CD4-positive, alpha-beta T cell treated with Interleukin-15 for 4 hours (primary cell): ENCODE results near the gene MEGF8.
"Not testable (repeated sequence)": the region's sequence is repeated elsewhere in the genome, so short reads cannot be mapped to it uniquely, and the experiment has no call there.

Experiments
- DNase-seq: peaks from one replicate; pipeline ENCODE4 v3.0.0-alpha.2; 2020; ENCODE audit warnings: low spot score

Gene MEGF8

DNA sequence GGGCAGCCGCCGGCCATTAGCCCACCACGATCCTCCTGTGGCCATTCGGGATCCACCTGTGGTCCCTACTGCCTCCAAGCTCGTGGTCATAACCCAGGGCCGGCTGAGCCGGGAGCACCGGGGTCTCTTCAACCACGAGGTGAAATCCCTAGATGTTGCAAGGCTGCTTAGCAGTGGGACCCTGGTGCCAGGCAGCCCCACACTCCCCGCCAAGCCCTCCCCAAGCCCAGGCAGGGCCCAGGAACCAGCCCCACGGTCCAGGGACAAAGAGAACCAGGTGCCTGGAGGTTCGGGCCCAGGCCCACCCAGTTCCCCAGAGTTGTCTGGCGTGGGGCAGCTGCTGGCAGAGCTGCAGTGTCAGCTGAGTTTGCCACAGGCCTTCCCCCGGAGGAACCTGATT, 15.7 kb upstream of the MEGF8 start:
- no peak for DNase-seq

DNA sequence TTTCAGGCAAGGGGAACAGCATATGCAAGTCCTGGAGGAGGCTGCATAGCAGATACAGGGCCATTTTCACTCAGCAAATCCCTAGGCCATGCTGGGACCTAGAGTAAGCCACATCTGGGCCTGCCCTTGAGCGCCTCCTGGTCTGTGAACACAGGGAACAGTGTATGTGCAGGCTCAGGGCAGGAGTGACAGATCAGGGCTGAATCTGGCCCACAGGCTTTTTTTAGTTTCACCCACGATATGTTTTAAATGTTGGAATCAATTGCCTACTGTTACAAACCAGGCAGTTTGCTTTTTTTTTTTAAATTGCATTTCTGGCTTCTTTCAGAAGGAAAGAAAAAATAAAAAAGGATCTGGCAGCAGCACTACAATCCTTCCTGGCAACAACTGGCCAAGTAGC, 13.8 kb upstream of the MEGF8 start:
- no peak for DNase-seq

DNA sequence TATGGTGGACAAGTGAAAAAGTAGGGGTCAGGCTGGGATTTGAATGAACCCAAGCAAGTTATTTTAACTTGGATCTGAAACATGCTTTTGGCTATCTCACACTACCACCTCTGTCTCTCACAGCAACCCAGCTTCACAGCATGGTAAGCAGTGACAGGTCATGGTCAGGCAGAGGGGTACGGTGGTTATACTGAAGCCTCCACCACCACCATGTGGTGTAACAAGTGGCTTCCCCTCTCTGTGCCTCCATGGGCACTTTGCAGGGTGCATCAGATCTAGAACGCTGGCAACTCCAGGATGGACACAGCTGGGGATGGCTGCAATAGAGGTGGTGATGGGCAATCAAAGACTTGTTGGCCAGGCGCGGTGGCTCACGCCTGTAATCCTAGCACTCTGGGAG, 13.1 kb upstream of the MEGF8 start:
- DNase-seq, result no peak

DNA sequence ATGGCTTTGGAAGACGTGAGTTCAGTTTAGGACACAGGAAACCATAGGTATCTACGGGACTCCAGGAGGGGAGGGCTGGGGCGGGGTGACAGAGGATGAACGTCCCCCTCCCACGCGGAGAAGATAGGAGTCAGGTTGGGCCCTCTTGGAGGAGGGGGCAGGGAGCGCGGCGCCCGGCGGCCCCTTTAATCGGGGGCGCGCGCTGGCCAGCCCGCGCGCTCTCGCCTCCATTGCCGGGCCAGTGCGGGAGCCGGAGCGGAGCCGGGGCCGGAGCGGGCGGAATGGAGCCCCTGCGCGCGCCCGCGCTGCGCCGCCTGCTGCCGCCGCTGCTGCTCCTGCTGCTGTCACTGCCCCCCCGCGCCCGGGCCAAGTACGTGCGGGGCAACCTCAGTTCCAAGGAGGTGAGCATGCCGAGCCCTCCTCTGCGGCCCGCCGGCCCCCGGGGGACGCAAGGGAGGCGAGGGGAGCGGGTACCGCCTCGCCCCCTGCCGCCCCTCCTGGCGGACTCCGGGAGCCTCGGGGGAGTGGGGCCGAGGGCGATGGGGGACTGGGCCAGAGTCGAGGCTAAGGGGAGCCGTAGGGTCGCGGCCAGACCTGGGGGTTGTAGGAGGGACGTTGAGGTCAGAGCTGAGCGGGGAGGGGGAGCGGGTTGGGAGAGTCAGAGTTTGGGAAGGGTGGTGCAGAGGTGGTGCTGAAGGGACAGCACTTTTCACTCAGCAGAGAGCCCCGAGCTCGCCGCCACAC, 12.2 kb upstream of the MEGF8 start, which contains the start of gene TMEM145:
TSS of gene TMEM145 (plus strand) at position 214 of the 744 bp plus-strand sequence. CDS start at position 282, 68 bp downstream.
- DNase-seq, result no peak

DNA sequence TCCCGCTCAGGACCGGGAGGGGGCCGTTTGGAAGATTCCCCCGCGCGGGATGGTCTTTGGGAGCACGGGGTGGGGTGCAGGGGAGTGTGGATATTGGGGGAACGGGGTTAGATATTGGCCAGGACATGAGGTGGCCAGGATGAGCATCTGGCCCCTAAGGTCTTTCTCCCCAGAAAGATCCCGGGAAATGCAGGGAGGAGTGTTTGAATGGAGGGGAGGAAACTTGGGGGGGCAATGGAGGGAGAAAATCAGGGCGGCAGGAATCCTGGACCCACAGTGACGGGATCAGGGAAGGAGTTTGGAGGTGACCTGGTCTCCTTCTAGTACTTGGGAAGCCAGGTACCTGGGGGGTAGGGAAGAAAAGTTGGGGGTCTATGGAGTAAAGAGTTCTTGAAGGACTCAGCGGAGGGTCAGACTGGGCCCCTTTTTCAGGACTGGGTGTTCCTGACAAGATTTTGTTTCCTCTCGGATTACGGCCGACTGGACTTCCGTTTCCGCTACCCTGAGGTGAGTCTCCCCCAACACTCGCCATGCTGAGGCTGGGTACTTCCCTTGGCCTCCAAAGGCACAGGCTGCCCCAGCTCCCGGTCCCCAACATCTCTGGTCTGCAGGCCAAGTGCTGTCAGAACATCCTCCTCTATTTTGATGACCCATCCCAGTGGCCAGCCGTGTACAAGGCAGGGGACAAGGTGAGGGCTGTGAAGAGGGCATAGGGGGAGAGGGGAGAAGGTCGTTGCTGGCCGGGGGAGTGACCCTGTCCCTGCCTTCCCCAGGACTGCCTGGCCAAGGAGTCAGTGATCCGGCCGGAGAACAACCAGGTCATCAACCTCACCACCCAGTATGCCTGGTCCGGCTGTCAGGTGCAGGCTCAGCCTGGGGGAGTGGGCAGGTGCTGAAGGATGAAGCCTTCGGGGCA, 11.3 kb upstream of the MEGF8 start:
- no peak for DNase-seq

DNA sequence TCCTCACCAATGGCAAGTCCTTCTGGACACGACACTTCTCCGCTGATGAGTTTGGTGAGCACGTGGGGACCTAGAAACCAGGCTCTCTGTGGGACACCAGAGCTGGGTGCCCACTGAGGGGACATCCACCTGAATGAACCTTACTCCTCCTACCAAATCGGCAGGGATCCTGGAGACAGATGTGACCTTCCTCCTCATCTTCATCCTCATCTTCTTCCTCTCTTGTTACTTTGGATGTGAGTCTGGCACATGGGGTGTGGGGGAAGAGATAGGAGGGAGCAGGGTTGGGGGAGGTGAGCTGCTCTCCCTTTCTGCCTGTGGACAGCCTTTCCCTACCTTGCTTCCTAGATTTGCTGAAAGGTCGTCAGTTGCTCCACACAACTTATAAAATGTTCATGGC, 10.4 kb upstream of the MEGF8 start:
- no peak for DNase-seq

DNA sequence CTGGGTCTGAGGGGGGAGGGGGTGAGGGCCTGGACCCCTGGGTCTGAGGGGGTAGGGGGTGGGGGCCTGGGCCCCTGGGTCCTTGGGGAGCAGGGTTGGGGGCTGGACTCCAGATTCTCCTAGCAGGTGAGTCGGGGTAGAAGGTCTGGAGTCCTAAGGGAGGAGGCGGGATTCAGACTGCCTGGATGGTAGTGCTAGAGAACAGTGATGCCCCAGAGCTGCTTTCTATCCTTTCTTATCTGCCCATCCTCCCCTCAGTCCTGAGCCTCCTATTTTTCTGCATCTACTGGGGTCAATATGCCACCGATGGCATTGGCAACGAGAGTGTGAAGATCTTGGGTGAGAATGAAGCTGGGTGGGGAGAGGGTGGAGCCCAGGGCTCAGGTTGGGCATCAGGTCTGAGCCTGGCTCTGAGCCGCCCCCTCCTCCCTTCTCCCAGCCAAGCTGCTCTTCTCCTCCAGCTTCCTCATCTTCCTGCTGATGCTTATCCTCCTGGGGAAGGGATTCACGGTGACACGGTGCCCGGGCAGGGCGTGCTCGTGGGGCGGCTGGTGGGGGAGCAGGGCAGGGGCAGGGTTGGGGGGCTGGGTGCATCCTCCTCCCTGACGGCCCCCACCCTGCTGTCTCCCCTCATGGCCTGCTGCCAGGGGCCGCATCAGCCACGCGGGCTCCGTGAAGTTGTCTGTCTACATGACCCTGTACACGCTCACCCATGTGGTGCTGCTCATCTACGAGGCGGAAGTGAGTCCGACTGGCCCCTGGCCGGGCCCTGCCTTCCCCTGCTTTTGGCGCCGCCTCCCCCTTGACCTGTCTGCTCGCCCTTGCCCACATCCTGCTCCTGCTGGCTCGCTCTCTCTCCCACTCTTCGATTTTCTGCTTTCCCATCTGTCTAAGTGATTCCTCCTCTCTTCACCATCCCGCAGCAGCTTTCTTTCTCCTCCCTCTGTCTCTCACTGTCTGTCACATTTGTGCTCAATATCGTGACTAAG, 8.9 kb upstream of the MEGF8 start:
- no peak for DNase-seq

DNA sequence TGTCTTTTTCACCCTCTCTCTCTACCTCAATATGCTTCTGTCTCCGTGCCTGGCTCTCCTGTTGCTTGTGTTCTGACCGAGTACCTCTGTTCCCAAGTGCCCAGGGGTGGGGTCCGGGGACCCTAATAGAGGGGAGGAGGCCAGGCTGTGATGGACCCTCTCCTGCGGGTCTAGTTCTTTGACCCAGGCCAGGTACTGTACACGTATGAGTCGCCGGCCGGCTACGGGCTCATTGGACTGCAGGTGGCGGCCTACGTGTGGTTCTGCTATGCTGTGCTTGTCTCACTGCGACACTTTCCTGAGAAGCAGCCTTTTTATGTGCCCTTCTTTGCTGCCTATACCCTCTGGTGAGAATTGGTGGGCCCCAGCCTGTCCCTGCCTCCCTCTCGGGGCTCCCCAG, 7.9 kb upstream of the MEGF8 start:
- no peak for DNase-seq

DNA sequence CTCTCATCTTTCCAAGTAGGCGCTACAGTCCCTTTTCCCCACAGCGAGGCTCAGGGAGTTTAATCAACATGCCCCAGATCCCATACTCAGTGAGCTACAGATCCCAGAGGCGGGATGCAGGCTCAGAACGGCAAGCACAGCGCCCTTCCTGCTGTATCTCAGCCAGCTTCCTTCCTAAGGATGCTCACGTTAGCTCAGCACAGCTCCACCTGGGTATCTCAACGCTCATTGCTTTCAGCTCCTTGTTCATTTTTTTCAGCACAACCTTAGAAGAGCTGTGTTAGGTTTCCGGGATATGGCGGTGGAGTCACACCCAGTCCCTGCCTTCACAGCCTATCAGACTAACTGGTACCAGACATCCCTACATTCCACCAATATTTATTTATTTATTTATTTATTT, 3.1 kb upstream of the MEGF8 start:
- DNase-seq, result no peak

DNA sequence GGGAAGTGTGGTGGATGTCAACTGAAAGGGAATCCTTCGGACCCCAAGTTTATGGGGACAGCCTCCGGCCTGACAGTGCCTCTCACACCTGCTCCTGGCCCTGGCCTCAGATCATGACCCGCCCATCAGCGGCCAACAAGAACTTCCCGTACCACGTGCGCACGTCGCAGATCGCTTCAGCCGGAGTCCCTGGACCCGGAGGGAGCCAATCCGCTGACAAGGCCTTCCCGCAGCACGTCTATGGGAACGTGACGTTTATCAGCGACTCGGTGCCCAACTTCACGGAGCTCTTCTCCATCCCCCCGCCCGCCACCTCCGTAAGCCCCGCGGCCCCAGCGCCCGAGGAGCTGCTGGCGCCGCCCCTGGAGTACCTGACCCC, 2.0 kb upstream of the MEGF8 start:
- no peak for DNase-seq

DNA sequence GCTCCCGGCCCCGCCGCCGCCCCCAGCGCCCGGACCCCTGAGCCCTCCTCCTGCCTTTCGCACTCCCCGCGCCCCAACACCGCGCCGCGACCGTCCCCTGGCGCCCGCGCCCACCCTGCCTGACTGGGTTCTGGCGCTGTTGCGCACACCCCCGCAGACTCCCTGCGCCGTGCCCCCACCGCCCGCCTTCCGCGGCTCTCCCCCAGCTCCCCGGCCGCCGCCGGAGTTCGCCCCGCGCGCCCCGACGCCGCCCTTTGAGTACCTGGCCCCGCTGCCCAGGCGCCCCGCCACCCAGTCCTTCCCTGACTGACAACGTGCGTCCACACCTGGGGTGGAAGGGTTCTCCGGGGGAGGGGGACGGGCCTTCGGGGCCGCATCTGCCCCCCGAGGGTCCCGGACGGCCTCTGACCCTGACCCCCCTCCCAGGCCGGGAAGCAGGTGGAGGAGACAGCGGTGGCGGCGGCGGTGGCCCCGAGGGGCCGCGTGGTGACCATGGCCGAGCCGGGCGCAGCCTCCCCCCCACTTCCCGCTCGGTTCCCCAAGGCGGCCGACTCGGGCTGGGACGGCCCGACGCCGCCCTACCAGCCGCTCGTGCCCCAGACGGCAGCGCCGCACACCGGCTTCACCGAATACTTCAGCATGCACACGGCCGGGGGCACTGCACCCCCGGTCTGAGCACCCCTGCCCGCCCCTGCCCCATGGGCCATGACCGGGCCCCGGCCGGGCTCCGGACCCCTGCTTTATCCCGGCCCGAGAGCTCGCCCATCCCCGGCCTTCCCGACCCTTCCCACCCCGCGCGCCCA, 1.4 kb upstream of the MEGF8 start:
- no peak for DNase-seq

DNA sequence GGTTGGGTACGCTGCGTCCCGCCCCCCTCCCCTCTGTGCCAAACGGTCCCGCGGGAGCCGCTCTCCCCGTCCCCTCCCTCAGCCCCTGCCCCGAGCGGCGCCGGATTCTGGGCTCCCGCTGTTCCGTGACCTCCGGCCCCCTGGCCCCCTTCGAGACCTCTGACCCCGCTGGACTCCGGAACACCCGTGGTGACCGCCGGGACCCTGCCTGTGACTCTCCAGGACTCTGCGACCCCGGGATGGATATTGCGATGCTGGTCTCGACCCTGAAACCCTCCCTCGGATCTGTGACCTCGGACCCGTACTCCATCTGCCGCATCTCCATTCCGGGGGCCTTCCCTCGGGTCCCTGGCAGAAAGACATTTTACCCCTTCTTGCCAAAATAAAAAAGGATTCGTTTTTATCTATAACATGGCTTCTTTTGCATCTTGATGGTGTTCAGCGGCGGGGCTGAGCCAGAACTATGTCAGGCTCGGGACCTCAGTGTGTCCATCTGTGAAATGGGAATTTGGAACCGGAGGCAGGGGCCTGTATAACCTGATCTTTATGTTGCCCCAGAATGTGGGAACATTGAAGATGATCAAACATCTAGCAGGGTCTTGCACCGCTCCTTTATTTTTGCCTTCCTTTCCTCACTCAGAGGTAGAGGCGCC, 654 bp upstream of the MEGF8 start:
- DNase-seq, result no peak

DNA sequence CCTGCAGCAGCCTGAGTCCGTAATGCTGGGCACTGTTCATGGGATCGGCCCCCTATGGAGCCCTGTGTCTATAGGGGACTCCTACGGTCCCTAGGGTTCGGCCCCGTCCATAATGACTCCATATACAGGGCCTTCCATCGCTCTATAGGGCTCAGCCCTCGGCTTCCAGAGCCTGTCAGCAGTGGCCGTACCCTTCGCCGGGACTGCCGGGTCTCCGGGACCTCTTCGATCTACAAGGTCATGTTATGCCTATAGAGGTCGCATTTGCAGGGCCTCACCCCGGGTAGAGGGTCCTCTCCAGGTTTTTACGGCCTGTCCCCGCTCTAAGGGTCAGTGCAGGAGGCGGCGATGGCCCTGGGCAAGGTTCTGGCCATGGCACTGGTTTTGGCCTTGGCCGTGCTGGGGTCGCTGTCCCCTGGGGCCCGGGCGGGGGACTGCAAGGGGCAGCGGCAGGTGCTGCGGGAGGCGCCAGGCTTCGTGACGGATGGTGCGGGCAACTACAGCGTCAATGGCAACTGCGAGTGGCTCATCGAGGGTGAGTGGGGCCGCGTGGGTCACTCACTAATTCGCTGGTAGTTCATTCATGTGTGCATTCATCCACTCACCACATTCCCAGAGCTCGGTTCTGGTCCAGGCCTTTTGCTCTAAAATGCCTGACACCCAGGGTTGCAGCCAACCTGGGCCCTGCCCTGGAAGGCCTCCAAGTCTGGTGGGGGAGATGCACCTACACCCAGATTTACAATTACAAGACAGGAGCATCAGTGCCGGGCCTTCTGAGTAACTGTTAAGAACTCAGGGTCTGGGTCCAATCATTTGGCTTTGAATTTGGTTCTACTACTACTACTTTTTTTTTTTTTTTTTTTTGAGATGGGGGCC, 699 bp downstream of the MEGF8 start:
- DNase-seq, result no peak

DNA sequence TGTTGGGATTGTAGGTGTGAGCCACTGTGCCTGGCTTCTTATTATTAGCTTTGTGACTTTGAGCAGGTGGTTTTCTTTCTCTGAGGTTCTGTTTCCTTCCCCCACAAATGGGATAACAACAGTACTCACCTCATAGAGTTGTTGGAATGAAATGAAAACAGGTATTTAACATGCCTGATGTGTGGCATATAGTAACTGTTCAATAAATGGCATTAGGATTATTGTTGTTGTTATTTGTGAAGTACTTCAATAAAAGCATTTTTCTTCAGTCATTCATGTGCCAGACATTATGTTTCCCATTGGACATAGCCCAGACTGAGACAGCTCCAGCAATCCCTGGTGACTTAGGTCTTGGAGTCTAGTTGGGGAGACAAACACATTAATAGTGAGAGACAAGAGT, 1.5 kb downstream of the MEGF8 start:
- DNase-seq, result no peak

DNA sequence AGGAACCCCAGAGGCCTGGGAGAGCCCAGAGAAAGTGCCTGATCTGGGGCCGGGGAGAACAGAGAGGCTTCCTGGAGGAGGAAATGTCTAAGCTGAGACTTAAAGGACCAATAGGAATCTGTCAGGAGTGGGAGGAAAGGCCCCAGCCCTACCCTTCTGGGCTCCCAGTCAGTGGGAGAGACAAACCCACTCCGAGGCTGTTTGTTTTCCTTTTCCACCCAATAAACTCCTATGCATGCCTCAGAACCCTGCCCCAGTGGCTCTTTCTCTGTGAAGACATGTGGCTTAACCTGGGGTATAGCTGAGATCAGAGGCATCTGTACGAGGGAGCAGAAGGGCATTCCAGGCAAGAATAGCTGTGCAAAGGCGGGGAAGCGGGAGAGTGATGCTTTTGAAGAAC, 1.9 kb downstream of the MEGF8 start:
- DNase-seq, result no peak

DNA sequence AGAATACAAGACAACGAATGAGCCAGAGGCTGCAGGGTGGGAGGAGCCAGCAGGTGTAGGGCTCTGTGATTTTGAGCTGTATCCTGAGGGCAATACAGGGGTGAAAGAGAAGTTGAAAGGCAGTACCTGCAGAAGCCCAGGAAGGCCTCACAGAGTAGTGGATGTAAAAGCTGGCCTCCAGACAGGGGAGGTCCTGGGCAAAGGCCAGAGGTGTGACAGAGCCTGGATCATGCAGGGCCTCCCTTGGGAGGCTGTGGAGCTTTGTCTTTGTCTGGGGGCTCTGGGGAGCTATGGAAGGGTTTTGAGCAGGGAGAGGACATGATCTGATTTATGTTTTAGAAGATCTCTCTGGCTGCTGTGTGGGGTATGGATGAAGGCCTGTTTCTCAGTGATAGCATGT, 2.7 kb downstream of the MEGF8 start:
- DNase-seq, result no peak

DNA sequence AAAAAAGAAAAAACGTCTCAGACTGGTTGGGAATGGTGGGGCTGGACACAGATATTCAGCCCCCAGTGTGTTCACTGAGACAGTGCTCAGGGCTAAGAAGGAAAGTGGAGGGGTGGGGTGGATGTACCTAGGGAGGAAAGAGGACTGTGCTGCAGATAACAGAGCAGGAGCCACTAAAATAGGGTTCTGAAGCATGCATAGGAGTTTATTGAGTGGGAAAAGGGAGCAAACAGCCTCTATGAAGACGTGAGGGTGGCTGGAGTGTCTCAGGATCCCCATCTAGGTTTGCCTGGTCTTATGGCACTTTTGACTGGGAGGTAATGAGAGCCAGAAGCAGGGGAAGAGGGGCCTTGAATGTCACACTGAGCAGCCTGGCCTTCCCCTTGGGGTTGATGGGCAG, 3.4 kb downstream of the MEGF8 start:
- no peak for DNase-seq

DNA sequence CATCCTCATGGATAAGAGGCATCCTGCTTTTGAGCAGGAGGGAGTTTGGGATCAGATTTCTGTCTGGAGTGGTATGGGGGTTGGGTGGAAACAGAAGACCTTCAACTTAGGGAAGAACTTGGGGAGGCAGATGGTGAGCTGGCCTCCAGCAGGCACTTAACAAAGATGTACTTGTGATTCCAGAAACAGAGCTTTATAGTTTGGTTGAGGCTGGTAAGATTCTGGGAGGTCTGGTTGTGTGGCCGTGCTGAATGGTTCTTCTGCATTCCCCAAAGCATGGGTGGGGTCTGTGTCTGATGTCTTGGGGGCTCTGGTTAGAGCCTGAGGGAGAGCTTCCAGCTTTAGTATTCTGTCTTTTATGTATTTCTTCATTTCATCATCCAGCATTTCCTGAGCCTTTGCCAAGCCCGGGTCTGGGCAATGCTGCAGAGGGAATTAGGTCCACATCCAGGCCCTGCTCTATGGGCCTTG, 4.8 kb downstream of the MEGF8 start:
- no peak for DNase-seq

DNA sequence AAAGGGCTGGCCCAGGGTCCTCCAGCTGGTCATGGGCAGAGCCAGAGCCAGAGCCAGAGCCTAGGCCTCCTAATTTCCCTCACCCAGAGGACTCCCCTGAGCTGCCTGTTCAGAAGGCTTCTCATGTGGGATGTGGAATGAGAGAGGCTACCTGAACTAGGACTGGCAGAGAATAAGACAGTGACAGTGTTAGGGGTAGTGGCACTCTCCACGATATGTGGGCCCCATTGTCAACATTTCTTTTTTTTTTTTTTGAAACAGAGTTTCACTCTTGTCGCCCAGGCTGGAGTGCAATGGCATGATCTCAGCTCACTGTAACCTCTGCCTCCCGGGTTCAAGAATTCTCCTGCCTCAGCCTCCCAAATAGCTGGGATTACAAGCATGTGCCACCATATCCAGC, 5.9 kb downstream of the MEGF8 start:
- DNase-seq, result not testable (repeated sequence)

DNA sequence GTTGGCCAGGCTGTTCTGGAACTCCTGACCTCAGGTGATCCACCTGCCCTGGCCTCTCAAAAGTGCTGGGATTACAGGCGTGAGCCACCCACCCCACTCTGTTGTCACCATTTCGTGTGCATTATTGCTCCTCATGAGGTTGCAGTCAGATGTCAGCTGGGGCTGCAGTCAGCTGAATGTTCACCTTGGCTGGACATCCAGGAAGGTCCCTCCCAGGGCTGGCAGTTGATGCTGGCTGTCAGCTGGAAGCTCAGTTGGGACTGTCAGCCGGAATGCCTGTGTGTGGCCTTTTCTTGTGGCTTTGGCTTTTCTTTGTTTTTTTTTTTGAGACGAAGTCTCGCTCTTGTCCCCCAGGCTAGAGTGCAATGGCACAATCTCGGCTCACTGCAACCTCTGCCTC, 6.6 kb downstream of the MEGF8 start:
- DNase-seq, result no peak
